BJ (cell line): Measurements from ENCODE around the gene KCNQ1. TPM values are rescaled to one million over a fixed set of nuclear protein-coding genes. Genes with fewer than 3 reads are reported as not detected.

Source experiments
- CTCF ChIA-PET: fragments of 350-600 bp; formaldehyde crosslinking; extraction: SDS; loops from one replicate; lab custom pipeline; 2021; ENCODE audit warnings: antibody characterized with exemption, inconsistent platforms; lab: Yijun Ruan, JAX
- POLR2A ChIA-PET: fragments of 300-600 bp; sonication (Branson Sonifier 250); formaldehyde crosslinking; extraction: SDS; loops from one replicate; lab custom pipeline; 2021; ENCODE audit warnings: antibody characterized with exemption; lab: Charles Lee
- DNase-seq: peaks from one replicate; pipeline ENCODE4 v3.0.0-alpha.2; 2011; ENCODE audit warnings: low read depth
- H3K27me3 ChIP-seq: 2 replicates; pipeline ENCODE4 v1.6.0; 2011; ENCODE audit warnings: low read length; ENCODE audit not compliant: control insufficient read depth, insufficient read depth
- H3K36me3 ChIP-seq: 2 replicates; pipeline ENCODE4 v1.5.1; 2011; ENCODE audit warnings: low read length; ENCODE audit not compliant: control insufficient read depth, insufficient read depth
- H3K4me3 ChIP-seq: 2 replicates; pipeline ENCODE4 v1.5.1; 2011; ENCODE audit warnings: low read depth, mild to moderate bottlenecking, control low read depth, low read length
- CTCF ChIP-seq: IDR thresholded peaks from 2 replicates; pipeline ENCODE4 v1.5.1; 2011; ENCODE audit warnings: low read depth, mild to moderate bottlenecking, control low read depth, inconsistent platforms, low read length, moderate library complexity; ENCODE audit not compliant: insufficient read depth
- polyA plus RNA-seq: library from polyadenylated mRNA; depleted of rRNA; stranded (reverse); fragments of >200 nt; gene quantifications from 2 replicates; pipeline ENCODE4 v1.2.3, GENCODE V29; 2011

Gene KCNQ1
- polyA plus RNA-seq, 1 experiment, result not detected

- POLR2A ChIA-PET, result no interaction called here
- CTCF ChIA-PET, result no interaction called here
- Histone ChIP-seq H3K4me3 (no peak overlapping the region), H3K36me3 (no peaks in the 10 kb centered on the region), H3K27me3 (peaks cover 17% of the 10 kb centered on the region)
- no peak for DNase-seq
- TF ChIP-seq CTCF, result no peak
Measured at GRCh38 chr11:2719831-2720590, 275.2 kb downstream of the KCNQ1 start.

- DNase-seq, result no peak
- TF ChIP-seq CTCF, result no peak
- ChIA-PET POLR2A (no interaction called here), CTCF (no interaction called here)
- no peaks in the 10 kb centered on the region for H3K36me3 ChIP-seq
- no peak overlapping the region for H3K4me3 ChIP-seq
- peaks cover 19% of the 10 kb centered on the region for H3K27me3 ChIP-seq
Measured at GRCh38 chr11:2721210-2721916, 276.6 kb downstream of the KCNQ1 start.

GRCh38 chr11:2722955-2723354 is 278.1 kb downstream of the KCNQ1 start:
- no peak for TF ChIP-seq CTCF
- H3K4me3 ChIP-seq, result no peak overlapping the region
- H3K36me3 ChIP-seq, result no peaks in the 10 kb centered on the region
- DNase-seq, result no peak
- peaks cover 20% of the 10 kb centered on the region for H3K27me3 ChIP-seq
- ChIA-PET POLR2A (no interaction called here), CTCF (interaction anchor here (1.2 kb wide), 1 partner anchor 164 kb away, joined by 4 read pairs; no protein-coding TSS in a partner anchor)

- ChIA-PET CTCF (interaction anchor here (1.0 to 1.2 kb wide), 2 partner anchors 9 to 163 kb away, joined by 3 to 4 read pairs; no protein-coding TSS in a partner anchor), POLR2A (no interaction called here)
- no peak for TF ChIP-seq CTCF
- peaks cover 15% of the 10 kb centered on the region for H3K27me3 ChIP-seq
- H3K4me3 ChIP-seq, result no peak overlapping the region
- no peak for DNase-seq
- no peaks in the 10 kb centered on the region for H3K36me3 ChIP-seq
Measured at GRCh38 chr11:2724104-2724503, 279.3 kb downstream of the KCNQ1 start.
